Pericardium fibroblast (primary cell): Measurements from ENCODE around the gene ZDHHC23. TPM values are rescaled to one million over a fixed set of nuclear protein-coding genes. Genes with fewer than 3 reads are reported as not detected.

Experiments
- total RNA-seq: library from RNA; depleted of rRNA; stranded (reverse); fragments of >200 nt; gene quantifications from 2 replicates; pipeline ENCODE4 v1.2.3, GENCODE V29; 2015

Gene ZDHHC23
- 0.82 TPM in 1 of 2 replicates, not detected in the other for total RNA-seq

DNA sequence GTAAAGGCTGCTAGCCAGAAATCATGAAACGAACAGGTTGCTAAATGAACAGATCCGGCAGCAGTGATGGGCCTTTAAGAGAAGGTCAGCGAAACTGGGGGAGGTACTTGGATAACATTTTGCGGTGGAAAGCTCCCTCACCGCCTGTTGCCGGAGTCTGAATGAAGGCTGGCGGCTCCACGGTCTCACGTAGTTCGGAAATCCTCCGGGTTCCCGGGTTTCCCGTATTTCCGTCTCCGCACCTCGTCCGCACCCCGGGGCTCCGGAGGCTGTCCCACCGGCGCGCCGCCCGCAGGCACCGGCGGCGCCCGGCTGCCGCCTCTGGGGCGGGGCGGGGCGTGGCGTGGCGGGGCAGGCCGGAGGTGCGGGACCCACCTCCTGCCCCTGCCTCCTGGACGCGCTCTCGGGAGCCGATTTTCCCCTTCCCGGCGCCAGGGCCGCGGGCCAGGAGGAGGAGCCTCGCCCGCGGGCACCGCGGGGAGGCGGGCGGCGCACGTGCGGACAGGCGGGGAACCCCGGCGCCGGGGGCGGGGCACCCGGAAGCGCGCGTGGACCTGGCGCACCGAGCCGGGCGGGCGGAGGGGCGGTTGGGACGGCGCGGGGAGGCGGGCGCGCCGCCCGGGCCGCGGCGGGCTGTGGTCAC is at the start of gene ZDHHC23:
TSS of gene ZDHHC23 (plus strand) at position 642 of the 643 bp plus-strand sequence. CDS start 790 bp downstream, outside the sequence.

Other genes starting within 250 kb of the ZDHHC23 start
- 54.8 and 106 TPM in 2 replicates for gene NAA50, start 201.8 kb upstream of the ZDHHC23 start, total RNA-seq
- gene ATP6V1A, start 201.0 kb upstream of the ZDHHC23 start, total RNA-seq, result 28.2 and 29.9 TPM in 2 replicates
- 1.3 and 3.0 TPM in 2 replicates for gene GRAMD1C, start 109.2 kb upstream of the ZDHHC23 start, total RNA-seq
- 0.35 and 0.85 TPM in 2 replicates for gene CCDC191, start 108.5 kb downstream of the ZDHHC23 start, total RNA-seq
- gene QTRT2, start 108.7 kb downstream of the ZDHHC23 start, total RNA-seq, result 6.9 and 10.3 TPM in 2 replicates
- not detected in 2 replicates for gene DRD3, start 231.0 kb downstream of the ZDHHC23 start, total RNA-seq